HepG2 (cell line): ENCODE results near the gene GAD2. TPM values are rescaled to one million over a fixed set of nuclear protein-coding genes. Genes with fewer than 3 reads are reported as not detected.

Experiments
- ATAC-seq: fragments of 200-7000 bp; cut with Tn5 transposase; 3 replicates; pipeline ENCODE4 v1.9.1; 2020; ENCODE audit warnings: mild to moderate bottlenecking, moderate library complexity
- BruUV-seq: library from RNA; stranded (reverse); fragments of 400-500 nt; replicated peaks from 2 replicates; lab custom pipeline; 2021; lab: Mats Ljungman, UMichigan
- CTCF ChIA-PET: fragments of 300-600 bp; formaldehyde crosslinking; extraction: SDS; loops from one replicate; lab custom pipeline; 2021; ENCODE audit warnings: low total read pairs, inconsistent platforms, low intra/inter-chr PET ratio; lab: Yijun Ruan, JAX
- POLR2A ChIA-PET: fragments of 350-600 bp; sonication (Branson Sonifier 250); formaldehyde crosslinking; loops from one replicate; lab custom pipeline; 2020; ENCODE audit warnings: antibody characterized with exemption, inconsistent platforms; lab: Yijun Ruan, JAX
- DNase-seq: peaks from one replicate; pipeline ENCODE4 v3.0.0-alpha.2; 2015; ENCODE audit warnings: low spot score
- FAIRE-seq: peaks from 3 replicates; lab custom pipeline; 2011; peaks lifted over from hg19 to GRCh38; lab: Jason Lieb, UNC
- H2AFZ ChIP-seq: one replicate; pipeline ENCODE4 v1.6.1; 2011; ENCODE audit warnings: low read length, inconsistent platforms
- H3K27ac ChIP-seq: fragments of 300-600 bp; 3 replicates; pipeline ENCODE4 v1.8.0; 2011; ENCODE audit warnings: mixed run types, mild to moderate bottlenecking, mixed read lengths, low read length, inconsistent platforms; ENCODE audit not compliant: insufficient read depth; ENCODE audit errors: extremely low read length
- H3K27me3 ChIP-seq, 2 experiments: fragments of 200-600 bp in 1 of 2; 2 replicates in 1 of 2; 3 replicates in 1 of 2; pipeline versions ENCODE4 v1.6.0 to v1.8.0; 2011; ENCODE audit warnings: low read length in 2 of 2, mild to moderate bottlenecking in 2 of 2, moderate library complexity in 2 of 2, inconsistent platforms in 1 of 2; ENCODE audit not compliant: insufficient read depth in 2 of 2, control insufficient read depth in 1 of 2
- H3K36me3 ChIP-seq, 2 experiments: fragments of 200-600 bp in 1 of 2; replicated peaks in 1 of 2; 2 replicates in 1 of 2; 3 replicates in 1 of 2; pipeline versions ENCODE4 v1.5.1 to v1.8.0; 2011; ENCODE audit warnings: low read length in 2 of 2, inconsistent platforms in 1 of 2; ENCODE audit not compliant: insufficient read depth in 2 of 2, control insufficient read depth in 1 of 2
- H3K4me1 ChIP-seq: 2 replicates; pipeline ENCODE4 v1.5.1; 2012; ENCODE audit warnings: low read length, inconsistent platforms; ENCODE audit not compliant: insufficient read depth
- H3K4me2 ChIP-seq: 2 replicates; pipeline ENCODE4 v1.6.0; 2011; ENCODE audit warnings: low read depth, low read length, inconsistent platforms
- H3K4me3 ChIP-seq, 3 experiments: fragments of 200-600 bp in 1 of 3; sonication (generic), shearing (Covaris generic) in 1 of 3; replicated peaks in 1 of 3; 2 replicates each; pipeline ENCODE4 v1.5.1; 2011 to 2016; ENCODE audit warnings: low read length in 3 of 3, inconsistent platforms in 2 of 3, low read depth in 2 of 3, mild to moderate bottlenecking in 2 of 3, control low read depth in 1 of 3, mixed read lengths in 1 of 3; ENCODE audit not compliant: insufficient read depth in 1 of 3
- H3K79me2 ChIP-seq: one replicate; pipeline ENCODE4 v1.6.1; 2011; ENCODE audit warnings: low read length, inconsistent platforms; ENCODE audit not compliant: insufficient read depth
- H3K9ac ChIP-seq: 2 replicates; pipeline ENCODE4 v1.6.0; 2011; ENCODE audit warnings: mild to moderate bottlenecking, low read depth, low read length, inconsistent platforms; ENCODE audit not compliant: insufficient read depth
- H3K9me3 ChIP-seq: 2 replicates; pipeline ENCODE4 v1.5.1; 2012; ENCODE audit warnings: mild to moderate bottlenecking, low read length
- H4K20me1 ChIP-seq: 2 replicates; pipeline ENCODE4 v1.6.0; 2011; ENCODE audit warnings: inconsistent platforms, mild to moderate bottlenecking, low read length, moderate library complexity; ENCODE audit not compliant: insufficient read depth
- ATF7 ChIP-seq, 2 experiments: fragments of 450-650 bp in 1 of 2; sonication (generic) in 1 of 2; formaldehyde crosslinking in 1 of 2; IDR thresholded peaks; 2 replicates each; pipeline versions ENCODE4 v1.4.0 to v1.6.1; 2016 to 2020; ENCODE audit warnings: antibody characterized with exemption in 1 of 2, mild to moderate bottlenecking in 1 of 2, missing genetic modification reagents in 1 of 2
- BRF2 ChIP-seq: sonication (generic); formaldehyde crosslinking; IDR thresholded peaks from 2 replicates; pipeline ENCODE4 v1.8.1; 2022; ENCODE audit warnings: mild to moderate bottlenecking, missing genetic modification reagents
- CBFB ChIP-seq: sonication (generic); formaldehyde crosslinking; IDR thresholded peaks from 2 replicates; pipeline ENCODE4 v1.4.0; 2020; ENCODE audit warnings: missing genetic modification reagents
- GATA4 ChIP-seq: sonication (generic); IDR thresholded peaks from 2 replicates; pipeline ENCODE4 v1.6.1; 2016; ENCODE audit warnings: antibody characterized with exemption, low read depth, borderline replicate concordance
- GTF2F1 ChIP-seq: fragments of 150-350 bp; IDR thresholded peaks from 2 replicates; pipeline ENCODE4 v1.6.1; 2014; ENCODE audit warnings: low read length
- MAFK ChIP-seq, 2 experiments: IDR thresholded peaks in 1 of 2; conservative IDR thresholded peaks in 1 of 2; 2 replicates each; pipeline ENCODE4 v1.6.1; 2011; ENCODE audit warnings: improper control_type of control experiment in 2 of 2, low read length in 2 of 2
- MEIS2 ChIP-seq: sonication (generic); formaldehyde crosslinking; IDR thresholded peaks from 2 replicates; pipeline ENCODE4 v1.9.0; 2021; ENCODE audit warnings: mild to moderate bottlenecking, missing genetic modification reagents
- MXD4 ChIP-seq: IDR thresholded peaks from 2 replicates; pipeline ENCODE4 v1.6.1; 2016; ENCODE audit warnings: mild to moderate bottlenecking, missing biosample characterization, missing genetic modification reagents
- PHB2 ChIP-seq: fragments of 450-650 bp; IDR thresholded peaks from 2 replicates; pipeline ENCODE4 v1.6.1; 2018; ENCODE audit not compliant: partially characterized antibody
- PHF5A ChIP-seq: IDR thresholded peaks from one replicate; pipeline ENCODE4 v1.6.1; 2018; ENCODE audit warnings: low read depth, missing genetic modification reagents; ENCODE audit not compliant: unreplicated experiment
- SIN3A ChIP-seq: IDR thresholded peaks from 2 replicates; pipeline ENCODE4 v1.6.1; 2011; ENCODE audit warnings: low read depth, mild to moderate bottlenecking, control low read depth, low read length, borderline replicate concordance
- SP4 ChIP-seq: sonication (generic); formaldehyde crosslinking; IDR thresholded peaks from 2 replicates; pipeline ENCODE4 v1.8.1; 2023; ENCODE audit warnings: mild to moderate bottlenecking, missing genetic modification reagents
- ZIK1 ChIP-seq: sonication (generic); formaldehyde crosslinking; IDR thresholded peaks from 2 replicates; pipeline ENCODE4 v1.5.0; 2020; ENCODE audit warnings: mild to moderate bottlenecking, low read depth, missing genetic modification reagents, borderline replicate concordance
- WGBS: methylation state at CpG from one replicate; pipeline ENCODE4 v1.1.6; 2017; ENCODE audit warnings: low lambda C conversion rate; 5-methylcytosine and 5-hydroxymethylcytosine counted together
- in situ Hi-C: cut with HindIII; loops from 2 replicates; pipeline ENCODE4 v1.10.0; 2017; ENCODE audit warnings: low pct_unique_long_range_greater_than_20kb; ENCODE audit not compliant: extremely low pct_ligation_motif_present
- intact Hi-C: fragments of 100-400 bp; cut with micrococcal nuclease; formaldehyde crosslinking; loops from one replicate; pipeline ENCODE4 v1.10.0; 2022; ENCODE audit not compliant: unreplicated experiment
- polyA plus RNA-seq, 8 experiments: library from polyadenylated mRNA; depleted of rRNA in 3 of 8; stranded (reverse) in 7 of 8; unstranded in 1 of 8; fragments of >200 nt; fragmentation: Illumina TruSeq in 4 of 8; extraction: Trizol in 4 of 8; gene quantifications; 2 replicates each; pipeline versions ENCODE4 v1.2.1 to v1.2.3, GENCODE V29; 2011 to 2016; ENCODE audit warnings: low read depth in 4 of 8, missing spikeins in 1 of 8, mixed read lengths in 1 of 8; ENCODE audit not compliant: insufficient read depth in 1 of 8
- total RNA-seq, 5 experiments: library from RNA; depleted of rRNA; stranded (reverse); fragments of >200 nt; fragmentation: Illumina TruSeq; extraction: Trizol; gene quantifications; 2 replicates each; pipeline ENCODE4 v1.2.3, GENCODE V29; 2016; ENCODE audit warnings: low read depth in 1 of 5
- TF ChIP-seq, protein P1 (sequence below): fragments of 450-650 bp; IDR thresholded peaks from 2 replicates; pipeline ENCODE4 v1.6.1; 2016
- TF ChIP-seq, protein P2 (sequence below): sonication (generic); formaldehyde crosslinking; conservative IDR thresholded peaks from 2 replicates; pipeline ENCODE4 v1.5.0; 2020; ENCODE audit warnings: missing genetic modification reagents
- TF ChIP-seq, protein P3 (sequence below), 2 experiments: sonication (generic) in 1 of 2; formaldehyde crosslinking in 1 of 2; IDR thresholded peaks; 2 replicates each; pipeline versions ENCODE4 v1.4.0 to v1.6.1; 2016 to 2020; ENCODE audit warnings: borderline replicate concordance in 1 of 2, low read depth in 1 of 2, mild to moderate bottlenecking in 1 of 2, missing genetic modification reagents in 1 of 2

The GAD2 gene
- total and polyA plus RNA-seq, 2 of the 13 experiments (the other 11 are each of a cell fraction or from before 2014, with no cell fraction given), result not detected

GRCh38 chr10:26323219-26323618 lies 106.6 kb downstream of the GAD2 start:
- intact Hi-C loops, result no loop called here
- FAIRE-seq (no peak), ATAC-seq (no peak), DNase-seq (no peak)
- H3K27ac ChIP-seq, result no peak overlapping the region
- H3K4me2 ChIP-seq, result no peak overlapping the region
- no peaks in the 10 kb centered on the region for H3K9me3 ChIP-seq
- H2AFZ ChIP-seq, result no peak overlapping the region
- ChIA-PET CTCF (no interaction called here), POLR2A (no interaction called here)
- H3K9ac ChIP-seq, result no peak overlapping the region
- H3K4me1 ChIP-seq, result no peaks in the 10 kb centered on the region
- in situ Hi-C loops, result no loop called here
- WGBS, result 2% methylated on average over 3 of the region's 3 CpGs
- H3K27me3 ChIP-seq, result peaks cover 0 to 6% of the 10 kb centered on the region in 2 experiments; a peak in 2 of 5 replicates
- no peaks in the 10 kb centered on the region for H3K36me3 ChIP-seq
- no peak overlapping the region for H3K4me3 ChIP-seq
- no peaks in the 10 kb centered on the region for H4K20me1 ChIP-seq
- no TSS peak for BruUV-seq
- H3K79me2 ChIP-seq, result no peaks in the 10 kb centered on the region
- no peak for TF ChIP-seq GATA4
- TF ChIP-seq, protein P1, sequence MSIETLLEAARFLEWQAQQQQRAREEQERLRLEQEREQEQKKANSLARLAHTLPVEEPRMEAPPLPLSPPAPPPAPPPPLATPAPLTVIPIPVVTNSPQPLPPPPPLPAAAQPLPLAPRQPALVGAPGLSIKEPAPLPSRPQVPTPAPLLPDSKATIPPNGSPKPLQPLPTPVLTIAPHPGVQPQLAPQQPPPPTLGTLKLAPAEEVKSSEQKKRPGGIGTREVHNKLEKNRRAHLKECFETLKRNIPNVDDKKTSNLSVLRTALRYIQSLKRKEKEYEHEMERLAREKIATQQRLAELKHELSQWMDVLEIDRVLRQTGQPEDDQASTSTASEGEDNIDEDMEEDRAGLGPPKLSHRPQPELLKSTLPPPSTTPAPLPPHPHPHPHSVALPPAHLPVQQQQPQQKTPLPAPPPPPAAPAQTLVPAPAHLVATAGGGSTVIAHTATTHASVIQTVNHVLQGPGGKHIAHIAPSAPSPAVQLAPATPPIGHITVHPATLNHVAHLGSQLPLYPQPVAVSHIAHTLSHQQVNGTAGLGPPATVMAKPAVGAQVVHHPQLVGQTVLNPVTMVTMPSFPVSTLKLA, result no peak
- TF ChIP-seq, protein P2, sequence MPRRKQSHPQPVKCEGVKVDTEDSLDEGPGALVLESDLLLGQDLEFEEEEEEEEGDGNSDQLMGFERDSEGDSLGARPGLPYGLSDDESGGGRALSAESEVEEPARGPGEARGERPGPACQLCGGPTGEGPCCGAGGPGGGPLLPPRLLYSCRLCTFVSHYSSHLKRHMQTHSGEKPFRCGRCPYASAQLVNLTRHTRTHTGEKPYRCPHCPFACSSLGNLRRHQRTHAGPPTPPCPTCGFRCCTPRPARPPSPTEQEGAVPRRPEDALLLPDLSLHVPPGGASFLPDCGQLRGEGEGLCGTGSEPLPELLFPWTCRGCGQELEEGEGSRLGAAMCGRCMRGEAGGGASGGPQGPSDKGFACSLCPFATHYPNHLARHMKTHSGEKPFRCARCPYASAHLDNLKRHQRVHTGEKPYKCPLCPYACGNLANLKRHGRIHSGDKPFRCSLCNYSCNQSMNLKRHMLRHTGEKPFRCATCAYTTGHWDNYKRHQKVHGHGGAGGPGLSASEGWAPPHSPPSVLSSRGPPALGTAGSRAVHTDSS (CRISPR knock-in tag), result no peak
- TF ChIP-seq SIN3A, result no peak
- TF ChIP-seq SP4 (CRISPR knock-in tag), result no peak
- no peak for TF ChIP-seq MEIS2 (CRISPR knock-in tag)
- no peak for TF ChIP-seq PHB2
- TF ChIP-seq PHF5A (CRISPR knock-in tag), result no peak
- TF ChIP-seq, protein P3, sequence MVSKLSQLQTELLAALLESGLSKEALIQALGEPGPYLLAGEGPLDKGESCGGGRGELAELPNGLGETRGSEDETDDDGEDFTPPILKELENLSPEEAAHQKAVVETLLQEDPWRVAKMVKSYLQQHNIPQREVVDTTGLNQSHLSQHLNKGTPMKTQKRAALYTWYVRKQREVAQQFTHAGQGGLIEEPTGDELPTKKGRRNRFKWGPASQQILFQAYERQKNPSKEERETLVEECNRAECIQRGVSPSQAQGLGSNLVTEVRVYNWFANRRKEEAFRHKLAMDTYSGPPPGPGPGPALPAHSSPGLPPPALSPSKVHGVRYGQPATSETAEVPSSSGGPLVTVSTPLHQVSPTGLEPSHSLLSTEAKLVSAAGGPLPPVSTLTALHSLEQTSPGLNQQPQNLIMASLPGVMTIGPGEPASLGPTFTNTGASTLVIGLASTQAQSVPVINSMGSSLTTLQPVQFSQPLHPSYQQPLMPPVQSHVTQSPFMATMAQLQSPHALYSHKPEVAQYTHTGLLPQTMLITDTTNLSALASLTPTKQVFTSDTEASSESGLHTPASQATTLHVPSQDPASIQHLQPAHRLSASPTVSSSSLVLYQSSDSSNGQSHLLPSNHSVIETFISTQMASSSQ (IDR thresholded peaks at IDR 0.05; ENCODE audit: low read depth), result no peak
- TF ChIP-seq, protein P3 (CRISPR knock-in tag; IDR thresholded peaks at IDR 0.05; ENCODE audit: borderline replicate concordance), result no peak
- TF ChIP-seq GTF2F1, result no peak
- TF ChIP-seq MXD4 (CRISPR knock-in tag), result no peak
- peak; percentile 84 to 94 for TF ChIP-seq MAFK (conservative IDR thresholded peaks at IDR 0.05 in 1 of 2, IDR thresholded peaks at IDR 0.05 in 1 of 2; ENCODE audit: low read length in 2 of 2)
- TF ChIP-seq CBFB (CRISPR knock-in tag), result no peak
- TF ChIP-seq ATF7 (IDR thresholded peaks at IDR 0.05), result no peak
- TF ChIP-seq ATF7 (CRISPR knock-in tag; IDR thresholded peaks at IDR 0.05), result no peak
- TF ChIP-seq ZIK1 (CRISPR knock-in tag), result no peak
- no peak for TF ChIP-seq BRF2
